Natural killer cell (primary cell): ENCODE data around the gene HACD3. TPM values are rescaled to one million over a fixed set of nuclear protein-coding genes. Genes with fewer than 3 reads are reported as not detected.

Experiments used
- ATAC-seq, 3 donors: fragments of 150-1000 bp in 2 of 3; fragments of 200-7000 bp in 1 of 3; cut with Tn5 transposase; 1 replicate in 1 of 3; 2 replicates in 2 of 3; pipeline ENCODE4 v1.10.0; 2021; ENCODE audit warnings: mild to moderate bottlenecking in 2 of 3, moderate library complexity in 2 of 3
- DNase-seq, 2 donors: peaks; one replicate each; pipeline versions ENCODE4 v3.0.0 to v3.0.0-alpha.2; 2013 to 2021; ENCODE audit warnings: mixed read lengths in 1 of 2
- H3K27ac ChIP-seq: one replicate; pipeline ENCODE4 v1.5.1; 2013; ENCODE audit warnings: mild to moderate bottlenecking, low read length
- H3K27me3 ChIP-seq: one replicate; pipeline ENCODE4 v1.6.1; 2013; ENCODE audit warnings: low read length; ENCODE audit not compliant: control insufficient read depth, insufficient read depth
- H3K36me3 ChIP-seq: one replicate; pipeline ENCODE4 v1.6.1; 2013; ENCODE audit warnings: low read length; ENCODE audit not compliant: control insufficient read depth, insufficient read depth
- H3K4me1 ChIP-seq: one replicate; pipeline ENCODE4 v1.6.1; 2013; ENCODE audit warnings: low read length; ENCODE audit not compliant: control insufficient read depth, insufficient read depth
- H3K4me3 ChIP-seq: one replicate; pipeline ENCODE4 v1.5.1; 2013; ENCODE audit warnings: low read length
- H3K9me3 ChIP-seq: one replicate; pipeline ENCODE4 v1.6.1; 2013; ENCODE audit warnings: low read length; ENCODE audit not compliant: control insufficient read depth, insufficient read depth
- H3K27ac Mint-ChIP-seq, 2 donors: one replicate each; pipeline ENCODE4 v1.8.0; 2022; ENCODE audit warnings: mild to moderate bottlenecking in 2 of 2, mixed read lengths in 2 of 2, moderate library complexity in 1 of 2
- H3K27me3 Mint-ChIP-seq, 2 donors: one replicate each; pipeline ENCODE4 v1.8.0; 2022; ENCODE audit warnings: low read depth in 2 of 2, mixed read lengths in 2 of 2
- H3K36me3 Mint-ChIP-seq: one replicate; pipeline ENCODE4 v1.8.0; 2022; ENCODE audit warnings: mixed read lengths
- H3K4me1 Mint-ChIP-seq, 2 donors: one replicate each; pipeline ENCODE4 v1.8.0; 2022; ENCODE audit warnings: mixed read lengths in 2 of 2
- H3K4me3 Mint-ChIP-seq: one replicate; pipeline ENCODE4 v1.8.0; 2022; ENCODE audit warnings: mild to moderate bottlenecking, moderate library complexity, mixed read lengths
- H3K9me3 Mint-ChIP-seq, 2 donors: one replicate each; pipeline ENCODE4 v1.8.0; 2022; ENCODE audit warnings: mixed read lengths in 2 of 2
- CTCF ChIP-seq: fragments of 200-600 bp; IDR thresholded peaks from one replicate; pipeline ENCODE4 v1.8.0; 2022; ENCODE audit warnings: antibody characterized with exemption
- WGBS: methylation state at CpG from one replicate; pipeline ENCODE4 v1.1.7; 2013; ENCODE audit warnings: missing lambda C conversion rate; ENCODE audit not compliant: insufficient coverage; 5-methylcytosine and 5-hydroxymethylcytosine counted together
- intact Hi-C: fragments of 100-400 bp; cut with micrococcal nuclease; formaldehyde crosslinking; loops from one replicate; pipeline ENCODE4 v1.14.2; 2022
- total RNA-seq, 4 donors: library from RNA; stranded (reverse); fragments of 120-200 nt in 1 of 4; gene quantifications; one replicate each; pipeline versions ENCODE4 v1.2.3 to v1.2.4, GENCODE V29; 2013 to 2022

HACD3 gene
- total RNA-seq, 3 donors from 2014 or later (not counting 1 experiment from before 2014, with no cell fraction given) = 13.5 to 24.7 (median 15.1) TPM

GRCh38 chr15:65626856-65627255, 96.6 kb downstream of the HACD3 start:
- DNase-seq (no peak), ATAC-seq (no peak)
- H3K36me3 ChIP-seq = peaks cover 7% of the 10 kb centered on the region
- Mint-ChIP-seq H3K9me3 (no peaks in the 10 kb centered on the region), H3K27me3 (no peaks in the 10 kb centered on the region), H3K4me3 (no peak overlapping the region), H3K36me3 (no peaks in the 10 kb centered on the region), H3K27ac (no peak overlapping the region), H3K4me1 (peaks cover 0 to 6% of the 10 kb centered on the region in 2 donors)
- TF ChIP-seq CTCF = no peak
- no peaks in the 10 kb centered on the region for H3K4me1 ChIP-seq
- intact Hi-C loops = no loop called here
- H3K9me3 ChIP-seq = no peaks in the 10 kb centered on the region
- no peak overlapping the region for H3K4me3 ChIP-seq
- H3K27ac ChIP-seq = no peak overlapping the region
- H3K27me3 ChIP-seq = no peaks in the 10 kb centered on the region
- 88% methylated on average over 4 of the region's 4 CpGs for WGBS

Other genes starting within 250 kb of the HACD3 start
- 10 to 100 TPM; 11.7 to 19.3 (median 16.4) TPM for gene PARP16, start 243.6 kb upstream of the HACD3 start, total RNA-seq
- gene RNU5A-1, start 234.4 kb upstream of the HACD3 start, total RNA-seq = not detected
- gene RNU5B-1, start 225.8 kb upstream of the HACD3 start, total RNA-seq = 10 to 100 TPM in 1 of 3 donors, not detected in 2; 15.0 TPM
- not detected for gene IGDCC3, start 152.5 kb upstream of the HACD3 start, total RNA-seq
- gene IGDCC4, start 107.5 kb upstream of the HACD3 start, total RNA-seq = under 1 TPM; 0.07 to 0.25 (median 0.09) TPM
- gene DPP8, start 12.8 kb upstream of the HACD3 start, total RNA-seq = 10 to 100 TPM; 51.7 to 64.8 (median 62.4) TPM
- gene INTS14, start 80.7 kb downstream of the HACD3 start, total RNA-seq = 10 to 100 TPM; 23.5 to 33.6 (median 26.4) TPM
- 10 to 100 TPM in 1 of 3 donors, 1 to 10 TPM in 2; 6.9 to 12.5 (median 7.8) TPM for gene SLC24A1, start 91.5 kb downstream of the HACD3 start, total RNA-seq